Liver (tissue), 9 donors: ENCODE results near the gene TYW1. TPM values are rescaled to one million over a fixed set of nuclear protein-coding genes. Genes with fewer than 3 reads are reported as not detected.
"Not testable (repeated sequence)": the region's sequence is repeated elsewhere in the genome, so short reads cannot be mapped to it uniquely, and the experiment has no call there.

Experiments used
- DNase-seq: peaks from one replicate; pipeline ENCODE4 v3.0.0-alpha.2; 2017; ENCODE audit warnings: low spot score
- H3K27ac ChIP-seq, 2 donors: one replicate each; pipeline ENCODE4 v1.7.0; 2013; ENCODE audit warnings: inconsistent platforms in 2 of 2, low read length in 2 of 2, control low read depth in 1 of 2, low read depth in 1 of 2, mild to moderate bottlenecking in 1 of 2
- H3K27me3 ChIP-seq, 4 donors: one replicate each; pipeline versions ENCODE4 v1.6.1 to v1.7.0; 2013; ENCODE audit warnings: low read length in 3 of 4, inconsistent platforms in 1 of 4, mild to moderate bottlenecking in 1 of 4, moderate library complexity in 1 of 4; ENCODE audit not compliant: control insufficient read depth in 4 of 4, insufficient read depth in 4 of 4
- H3K36me3 ChIP-seq, 4 donors: one replicate each; pipeline versions ENCODE4 v1.6.1 to v1.7.0; 2013; ENCODE audit warnings: low read length in 3 of 4, mild to moderate bottlenecking in 3 of 4, low read depth in 1 of 4, moderate library complexity in 1 of 4; ENCODE audit not compliant: control insufficient read depth in 4 of 4, insufficient read depth in 3 of 4
- H3K4me1 ChIP-seq, 4 donors: one replicate each; pipeline versions ENCODE4 v1.6.1 to v1.7.0; 2013; ENCODE audit warnings: low read length in 3 of 4, mild to moderate bottlenecking in 3 of 4, moderate library complexity in 1 of 4; ENCODE audit not compliant: control insufficient read depth in 4 of 4, insufficient read depth in 4 of 4
- H3K4me3 ChIP-seq, 3 donors: one replicate each; pipeline versions ENCODE4 v1.6.1 to v1.7.0; 2013; ENCODE audit warnings: low read length in 3 of 3, control low read depth in 1 of 3, low read depth in 1 of 3, mild to moderate bottlenecking in 1 of 3
- H3K9ac ChIP-seq, 2 donors: one replicate each; pipeline ENCODE4 v1.7.0; 2013; ENCODE audit warnings: low read length in 2 of 2, mild to moderate bottlenecking in 2 of 2, moderate library complexity in 2 of 2, control low read depth in 1 of 2, low read depth in 1 of 2
- H3K9me3 ChIP-seq, 4 donors: one replicate each; pipeline versions ENCODE4 v1.6.1 to v1.7.0; 2013; ENCODE audit warnings: low read length in 3 of 4; ENCODE audit not compliant: control insufficient read depth in 4 of 4
- HNF4A ChIP-seq, 2 donors: conservative IDR thresholded peaks; 2 replicates each; pipeline ENCODE4 v1.6.1; 2016; ENCODE audit warnings: antibody characterized with exemption in 2 of 2, mild to moderate bottlenecking in 2 of 2
- JUND ChIP-seq, 2 donors: IDR thresholded peaks; 2 replicates each; pipeline ENCODE4 v1.6.1; 2016; ENCODE audit warnings: antibody characterized with exemption in 2 of 2
- NR2F2 ChIP-seq: IDR thresholded peaks from 2 replicates; pipeline ENCODE4 v1.6.1; 2016; ENCODE audit warnings: antibody characterized with exemption
- RXRA ChIP-seq, 2 donors: IDR thresholded peaks; 2 replicates each; pipeline ENCODE4 v1.6.1; 2017 to 2018; ENCODE audit warnings: antibody characterized with exemption in 2 of 2, mild to moderate bottlenecking in 1 of 2
- WGBS: extraction: QIAGEN DNeasy Blood & Tissue Kit; methylation state at CpG from one replicate; pipeline ENCODE4 v1.1.7; 2013; 5-methylcytosine and 5-hydroxymethylcytosine counted together
- polyA plus RNA-seq, 2 donors: library from polyadenylated mRNA; stranded (reverse) in 1 of 2; unstranded in 1 of 2; fragments of 200-250 nt in 1 of 2; fragments of >200 nt in 1 of 2; fragmentation: Nextera tagmentation in 1 of 2; extraction: Ambion mirVana in 1 of 2; gene quantifications; one replicate each; pipeline versions ENCODE4 v1.2.1 to v1.2.3, GENCODE V29; 2013 to 2015
- total RNA-seq, 2 donors: library from RNA; depleted of rRNA; stranded (reverse); fragments of >200 nt; gene quantifications; one replicate each; pipeline ENCODE4 v1.2.3, GENCODE V29; 2014
- donor health status: healthy.
- donor health status: healthy.
- donor health status: healthy.
- donor health status: healthy.
- donor health status: healthy.

Gene TYW1
- total and polyA plus RNA-seq, 4 donors: 6.7 to 16.6 (median 9.9) TPM

GRCh38 chr7:67191002-67191720 lies 194.5 kb downstream of the TYW1 start:
- H3K27ac ChIP-seq, H3K4me3 ChIP-seq, DNase-seq, H3K9me3 ChIP-seq, H3K36me3 ChIP-seq, H3K9ac ChIP-seq, H3K27me3 ChIP-seq, H3K4me1 ChIP-seq: not testable (repeated sequence)
- WGBS: 96% methylated on average over 4 of the region's 5 CpGs

- not testable (repeated sequence) for H3K36me3 ChIP-seq, H3K27ac ChIP-seq, DNase-seq, H3K4me3 ChIP-seq, H3K9ac ChIP-seq, H3K4me1 ChIP-seq, H3K27me3 ChIP-seq, H3K9me3 ChIP-seq
- 91% methylated on average over 5 of the region's 5 CpGs for WGBS
Measured at GRCh38 chr7:67192123-67192702, 195.6 kb downstream of the TYW1 start.

GRCh38 chr7:67192889-67193613 lies 196.4 kb downstream of the TYW1 start:
- not testable (repeated sequence) for DNase-seq, H3K27ac ChIP-seq
- TF ChIP-seq NR2F2 (peak; percentile 61), HNF4A (conservative IDR thresholded peaks at IDR 0.05) (peak; percentile 13 to 59), RXRA (IDR thresholded peaks at IDR 0.05) (peak; percentile 54 to 69), JUND (IDR thresholded peaks at IDR 0.05) (peak in 1 of 2 donors; percentile 50)

GRCh38 chr7:67196176-67196575 lies 199.5 kb downstream of the TYW1 start:
- not testable (repeated sequence) for H3K27me3 ChIP-seq, H3K9me3 ChIP-seq, DNase-seq, H3K36me3 ChIP-seq, H3K27ac ChIP-seq, H3K9ac ChIP-seq, H3K4me1 ChIP-seq, H3K4me3 ChIP-seq
- 94% methylated on average over 2 of the region's 2 CpGs for whole genome bisulfite sequencing

More at GRCh38 chr7:67192889-67193613, 196.4 kb downstream of the TYW1 start:
- H3K4me3 ChIP-seq, H3K9me3 ChIP-seq, H3K27me3 ChIP-seq, H3K36me3 ChIP-seq, H3K9ac ChIP-seq, H3K4me1 ChIP-seq: not testable (repeated sequence)
- 50% methylated on average over 11 of the region's 11 CpGs for WGBS

- H3K9ac ChIP-seq, H3K27ac ChIP-seq, H3K36me3 ChIP-seq, DNase-seq, H3K4me3 ChIP-seq, H3K9me3 ChIP-seq, H3K4me1 ChIP-seq, H3K27me3 ChIP-seq: not testable (repeated sequence)
- 98% methylated on average over 8 of the region's 9 CpGs for WGBS
Measured at GRCh38 chr7:67198865-67199526, 202.4 kb downstream of the TYW1 start.

- H3K27ac ChIP-seq, H3K9me3 ChIP-seq, H3K4me1 ChIP-seq, H3K36me3 ChIP-seq, DNase-seq, H3K27me3 ChIP-seq, H3K9ac ChIP-seq, H3K4me3 ChIP-seq: not testable (repeated sequence)
- 83% methylated on average over 2 of the region's 2 CpGs for WGBS
Measured at GRCh38 chr7:67205772-67206171, 209.1 kb downstream of the TYW1 start.
